ENCODE data around the gene ZNF425.
A peak's percentile ranks its signal among the peaks of the same experiment; 100 is the strongest.
"Not testable (repeated sequence)": the region's sequence is repeated elsewhere in the genome, so short reads cannot be mapped to it uniquely, and the experiment has no call there.

ZNF425 gene

GRCh38 chr7:149072438-149072775 is 53.7 kb downstream of the ZNF425 start:
- no peak for DNase-seq

- DNase-seq = peak; percentile 56
These were observed 54.3 kb downstream of the ZNF425 start for GRCh38 chr7:149071641-149072437.

- no peak for DNase-seq
These were observed 54.9 kb downstream of the ZNF425 start for GRCh38 chr7:149071182-149071635.

GRCh38 chr7:149070372-149071125 is 55.6 kb downstream of the ZNF425 start:
- no peak for DNase-seq

GRCh38 chr7:149067869-149068268 is 58.3 kb downstream of the ZNF425 start:
- DNase-seq = no peak

- peak; percentile 57 for DNase-seq
These were observed 62.6 kb downstream of the ZNF425 start for GRCh38 chr7:149063476-149063875.

- DNase-seq = not testable (repeated sequence)
These were observed 63.8 kb downstream of the ZNF425 start for GRCh38 chr7:149062217-149062899.

GRCh38 chr7:149060156-149060555 is 66.0 kb downstream of the ZNF425 start:
- no peak for DNase-seq

GRCh38 chr7:149053885-149054284 is 72.2 kb downstream of the ZNF425 start:
- no peak for DNase-seq

- no peak for DNase-seq
These were observed 72.7 kb downstream of the ZNF425 start for GRCh38 chr7:149053384-149053783.
